ENCODE results near the gene SERGEF.

SERGEF gene

DNA sequence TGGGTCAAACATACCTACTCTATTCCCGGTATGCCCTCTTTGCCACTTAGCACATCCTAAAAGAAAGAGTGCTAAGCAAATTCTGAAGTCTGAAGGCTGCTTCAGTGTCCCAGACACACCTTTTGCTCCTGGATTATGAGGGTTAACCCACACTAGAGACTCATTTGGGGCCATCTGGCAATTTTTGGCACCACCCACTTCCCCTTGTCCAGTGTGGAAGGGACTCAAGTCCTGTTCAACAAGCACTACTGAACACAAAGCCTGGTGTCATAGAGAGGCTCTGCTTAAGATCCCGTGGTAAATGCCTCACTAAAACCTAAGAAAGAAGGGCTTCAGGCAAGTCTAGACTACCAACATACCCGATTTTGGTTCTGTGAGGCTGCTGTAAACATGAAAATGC, 85.8 kb downstream of the SERGEF start:
- ATAC-seq (ENCODE audit: low read depth) (no peak), DNase-seq (ENCODE audit: low spot score) (no peak)
- H3K27me3 ChIP-seq (ENCODE audit: insufficient read depth, poor library complexity, severe bottlenecking), result no peaks in the 10 kb centered on the region
- H3K4me3 ChIP-seq (ENCODE audit: severe bottlenecking), result no peak overlapping the region
- H3K27ac ChIP-seq (ENCODE audit: poor library complexity, severe bottlenecking), result no peak overlapping the region
- no peaks in the 10 kb centered on the region for H3K9me3 ChIP-seq (ENCODE audit: severe bottlenecking)
- no peaks in the 10 kb centered on the region for H3K4me1 ChIP-seq (ENCODE audit: insufficient read depth, poor library complexity, severe bottlenecking)
- no peaks in the 10 kb centered on the region for H3K36me3 ChIP-seq (ENCODE audit: low read depth)
- TF ChIP-seq CTCF (IDR thresholded peaks at IDR 0.05; ENCODE audit: poor library complexity, severe bottlenecking), result no peak

DNA sequence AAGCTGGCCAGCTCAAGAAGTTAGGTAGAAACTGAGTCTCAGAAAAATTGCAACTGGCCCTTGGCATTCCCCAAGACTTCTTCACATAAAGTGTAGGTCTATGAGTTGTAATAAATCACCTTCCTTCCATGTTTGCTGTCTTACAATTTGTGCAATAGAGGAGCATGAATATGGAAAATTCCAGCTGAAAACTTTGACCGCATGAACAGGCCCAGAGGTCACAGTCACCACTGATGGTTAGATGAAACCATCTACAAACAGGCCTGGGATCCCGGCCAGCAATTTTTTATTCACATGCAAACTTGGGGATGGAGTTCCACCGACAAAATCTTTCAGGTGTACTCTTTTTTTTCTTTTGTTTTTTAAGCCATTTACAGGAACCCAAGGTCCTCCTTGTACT, 88.1 kb downstream of the SERGEF start:
- Histone ChIP-seq H3K27me3 (ENCODE audit: insufficient read depth, poor library complexity, severe bottlenecking) (no peaks in the 10 kb centered on the region), H3K4me1 (ENCODE audit: insufficient read depth, poor library complexity, severe bottlenecking) (no peaks in the 10 kb centered on the region), H3K4me3 (ENCODE audit: severe bottlenecking) (no peak overlapping the region), H3K36me3 (ENCODE audit: low read depth) (no peaks in the 10 kb centered on the region), H3K9me3 (ENCODE audit: severe bottlenecking) (no peaks in the 10 kb centered on the region), H3K27ac (ENCODE audit: poor library complexity, severe bottlenecking) (no peak overlapping the region)
- TF ChIP-seq CTCF (IDR thresholded peaks at IDR 0.05; ENCODE audit: poor library complexity, severe bottlenecking), result no peak
- DNase-seq (ENCODE audit: low spot score) (no peak), ATAC-seq (ENCODE audit: low read depth) (no peak)

DNA sequence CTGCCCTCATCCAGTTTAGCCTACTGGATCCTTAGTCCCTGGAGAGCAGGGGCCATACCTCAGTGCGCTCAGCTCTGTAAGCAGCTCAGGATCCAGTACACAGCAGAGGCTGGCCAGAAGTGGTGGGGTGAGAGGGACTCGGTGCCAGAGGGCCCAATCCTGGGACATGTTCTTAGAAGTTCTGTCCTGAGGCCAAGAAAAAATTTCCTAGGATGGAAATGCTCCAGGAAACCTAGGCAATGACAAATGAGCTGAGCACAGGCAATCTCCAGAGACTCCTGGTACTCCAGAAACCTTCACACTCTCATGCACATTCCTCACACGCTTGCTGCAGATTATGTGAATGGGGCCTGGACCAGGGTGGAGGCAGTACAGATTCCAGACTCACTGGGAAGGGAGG, 89.6 kb downstream of the SERGEF start:
- Histone ChIP-seq H3K9me3 (ENCODE audit: severe bottlenecking) (no peaks in the 10 kb centered on the region), H3K4me3 (ENCODE audit: severe bottlenecking) (no peak overlapping the region), H3K36me3 (ENCODE audit: low read depth) (no peaks in the 10 kb centered on the region), H3K27ac (ENCODE audit: poor library complexity, severe bottlenecking) (no peak overlapping the region), H3K4me1 (ENCODE audit: insufficient read depth, poor library complexity, severe bottlenecking) (no peaks in the 10 kb centered on the region), H3K27me3 (ENCODE audit: insufficient read depth, poor library complexity, severe bottlenecking) (no peaks in the 10 kb centered on the region)
- DNase-seq (ENCODE audit: low spot score) (no peak), ATAC-seq (ENCODE audit: low read depth) (no peak)
- no peak for TF ChIP-seq CTCF (IDR thresholded peaks at IDR 0.05; ENCODE audit: poor library complexity, severe bottlenecking)

DNA sequence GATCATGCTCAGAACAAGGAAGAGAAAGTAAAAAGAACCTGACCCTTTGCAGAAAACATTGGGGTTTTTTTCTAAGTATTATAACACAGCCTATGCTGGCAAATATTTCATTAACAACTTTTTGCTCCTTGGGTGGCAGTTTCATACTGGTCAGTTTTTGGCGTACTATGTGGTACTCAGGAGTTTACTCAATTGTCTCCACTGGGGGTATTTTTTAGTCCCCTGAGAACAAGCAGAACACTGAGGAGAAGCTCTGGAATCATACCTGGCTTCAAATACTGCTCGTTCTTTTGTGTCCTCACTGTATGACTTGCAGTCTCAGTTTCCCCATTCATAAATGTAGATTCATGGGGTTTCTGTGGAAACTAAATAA, 90.4 kb downstream of the SERGEF start:
- H3K4me3 ChIP-seq (ENCODE audit: severe bottlenecking), result no peak overlapping the region
- DNase-seq (ENCODE audit: low spot score) (no peak), ATAC-seq (ENCODE audit: low read depth) (no peak)
- H3K27ac ChIP-seq (ENCODE audit: poor library complexity, severe bottlenecking), result no peak overlapping the region
- H3K4me1 ChIP-seq (ENCODE audit: insufficient read depth, poor library complexity, severe bottlenecking), result no peaks in the 10 kb centered on the region
- no peaks in the 10 kb centered on the region for H3K36me3 ChIP-seq (ENCODE audit: low read depth)
- no peaks in the 10 kb centered on the region for H3K27me3 ChIP-seq (ENCODE audit: insufficient read depth, poor library complexity, severe bottlenecking)
- no peaks in the 10 kb centered on the region for H3K9me3 ChIP-seq (ENCODE audit: severe bottlenecking)
- no peak for TF ChIP-seq CTCF (IDR thresholded peaks at IDR 0.05; ENCODE audit: poor library complexity, severe bottlenecking)

DNA sequence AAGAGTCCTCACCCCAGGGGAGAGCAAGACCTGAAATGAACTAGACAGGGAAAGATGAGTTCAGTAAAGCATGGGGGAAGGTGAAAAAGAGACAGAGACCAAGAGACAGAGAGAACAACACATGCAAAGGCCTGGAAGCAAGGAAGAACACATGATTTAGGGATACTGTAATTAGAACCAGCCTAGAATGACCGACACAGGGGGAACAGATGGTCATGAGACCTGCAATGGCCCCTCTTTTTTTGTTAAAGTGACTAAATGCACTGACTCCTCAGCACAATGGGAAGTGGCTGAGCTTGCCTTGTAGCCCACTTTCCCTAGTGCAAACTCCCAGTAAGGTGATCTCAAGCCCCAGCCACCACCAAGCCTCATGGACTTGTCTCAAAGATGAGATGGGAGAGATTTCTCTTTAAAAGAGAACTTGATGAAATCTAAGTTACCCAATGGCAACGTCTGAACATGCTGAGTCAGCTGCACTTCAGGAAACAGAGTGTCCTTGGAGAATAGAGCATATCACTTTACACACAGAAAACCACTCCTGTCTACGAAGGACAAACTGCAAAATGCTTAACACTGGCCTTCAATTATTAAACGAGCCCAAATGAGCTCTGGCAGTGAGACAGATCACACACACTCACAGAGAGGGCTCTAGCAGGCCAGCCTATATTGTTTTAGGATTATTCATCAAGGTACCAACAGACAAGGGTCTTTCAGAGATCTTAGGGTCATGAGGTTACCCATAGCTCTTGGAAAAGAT, 91.0 kb downstream of the SERGEF start:
- H3K27ac ChIP-seq (ENCODE audit: poor library complexity, severe bottlenecking), result no peak overlapping the region
- no peak for DNase-seq (ENCODE audit: low spot score)
- no peak overlapping the region for H3K4me3 ChIP-seq (ENCODE audit: severe bottlenecking)
- H3K27me3 ChIP-seq (ENCODE audit: insufficient read depth, poor library complexity, severe bottlenecking), result no peaks in the 10 kb centered on the region
- no peak for ATAC-seq (ENCODE audit: low read depth)
- no peaks in the 10 kb centered on the region for H3K9me3 ChIP-seq (ENCODE audit: severe bottlenecking)
- no peak for TF ChIP-seq CTCF (IDR thresholded peaks at IDR 0.05; ENCODE audit: poor library complexity, severe bottlenecking)
- no peaks in the 10 kb centered on the region for H3K4me1 ChIP-seq (ENCODE audit: insufficient read depth, poor library complexity, severe bottlenecking)
- no peaks in the 10 kb centered on the region for H3K36me3 ChIP-seq (ENCODE audit: low read depth)
